HCT116 (cell line): Measurements from ENCODE around the gene PSAP. TPM values are rescaled to one million over a fixed set of nuclear protein-coding genes. Genes with fewer than 3 reads are reported as not detected.

Source experiments
- ATAC-seq: fragments of 200-7000 bp; cut with Tn5 transposase; 2 replicates; pipeline ENCODE4 v1.9.1; 2020; ENCODE audit warnings: mild to moderate bottlenecking, moderate library complexity
- BruUV-seq: library from RNA; stranded (reverse); fragments of 400-500 nt; replicated peaks from 2 replicates; lab custom pipeline; 2021; lab: Mats Ljungman, UMichigan
- CTCF ChIA-PET: fragments of 300-600 bp; sonication (Branson Sonifier 250); formaldehyde crosslinking; loops from one replicate; lab custom pipeline; 2021; ENCODE audit warnings: antibody characterized with exemption; lab: Charles Lee
- POLR2A ChIA-PET: fragments of 300-600, 350-600 bp; sonication (Branson Sonifier 250); formaldehyde crosslinking; loops from one replicate; lab custom pipeline; 2021; ENCODE audit warnings: antibody characterized with exemption; lab: Charles Lee
- RAD21 ChIA-PET, 2 experiments: fragments of 300-600 bp; sonication (Branson Sonifier 250); formaldehyde crosslinking; loops; one replicate each; lab custom pipeline; 2023; ENCODE audit warnings: low total read pairs in 2 of 2; ENCODE audit not compliant: uncharacterized antibody in 2 of 2, unreplicated experiment in 2 of 2, low non-redundant PET in 1 of 2; lab: Charles Lee
- DNase-seq: peaks from one replicate; pipeline ENCODE4 v3.0.0-alpha.2; 2010; ENCODE audit warnings: low read depth, low spot score
- H2AFZ ChIP-seq: fragments of 200-600 bp; shearing (Covaris generic), sonication (generic); 2 replicates; pipeline ENCODE4 v1.6.1; 2017; ENCODE audit warnings: low read depth, mixed run types, mixed read lengths, antibody characterized with exemption, low read length; ENCODE audit not compliant: poor library complexity, severe bottlenecking
- H3K27ac ChIP-seq: 2 replicates; pipeline ENCODE4 v1.5.1; 2012; ENCODE audit warnings: low read depth, low read length
- H3K27me3 ChIP-seq: fragments of 200-600 bp; sonication (generic); 2 replicates; pipeline ENCODE4 v1.6.1; 2016; ENCODE audit warnings: mixed run types, low read length, mixed read lengths; ENCODE audit not compliant: insufficient read depth
- H3K36me3 ChIP-seq, 2 experiments: fragments of 200-500 bp in 1 of 2; fragments of 200-600 bp in 1 of 2; sonication (Bioruptor generic) in 1 of 2; sonication (generic) in 1 of 2; 2 replicates each; pipeline versions ENCODE4 v1.5.1 to v1.6.1; 2014 to 2016; ENCODE audit warnings: low read length in 2 of 2, inconsistent platforms in 1 of 2, mixed read lengths in 1 of 2, mixed run types in 1 of 2; ENCODE audit not compliant: insufficient read depth in 2 of 2, control insufficient read depth in 1 of 2
- H3K4me1 ChIP-seq, 2 experiments: fragments of 200-600 bp in 1 of 2; sonication (generic) in 1 of 2; 2 replicates each; pipeline versions ENCODE4 v1.5.1 to v1.6.1; 2012 to 2017; ENCODE audit warnings: low read length in 2 of 2, inconsistent platforms in 1 of 2, mild to moderate bottlenecking in 1 of 2, mixed read lengths in 1 of 2, mixed run types in 1 of 2, moderate library complexity in 1 of 2; ENCODE audit not compliant: insufficient read depth in 2 of 2, control insufficient read depth in 1 of 2
- H3K4me2 ChIP-seq: fragments of 200-600 bp; sonication (generic); 2 replicates; pipeline ENCODE4 v1.6.1; 2017; ENCODE audit warnings: mixed run types, low read length, mixed read lengths
- H3K4me3 ChIP-seq, 2 experiments: fragments of 200-600 bp in 1 of 2; sonication (generic) in 1 of 2; replicated peaks in 1 of 2; 2 replicates each; pipeline ENCODE4 v1.5.1; 2011 to 2016; ENCODE audit warnings: low read length in 2 of 2, control low read depth in 1 of 2, low read depth in 1 of 2, mild to moderate bottlenecking in 1 of 2, mixed read lengths in 1 of 2, mixed run types in 1 of 2
- H3K79me2 ChIP-seq: fragments of 200-600 bp; sonication (generic); 2 replicates; pipeline ENCODE4 v1.6.1; 2017; ENCODE audit warnings: mild to moderate bottlenecking, mixed run types, low read length, moderate library complexity, mixed read lengths; ENCODE audit not compliant: insufficient read depth
- H3K9ac ChIP-seq: fragments of 200-600 bp; sonication (generic); 2 replicates; pipeline ENCODE4 v1.6.1; 2016; ENCODE audit warnings: low read length, mixed read lengths
- H3K9me2 ChIP-seq: fragments of 200-600 bp; sonication (generic), shearing (Covaris generic); 2 replicates; pipeline ENCODE4 v1.6.1; 2017; ENCODE audit warnings: mixed run types, mild to moderate bottlenecking, moderate library complexity; ENCODE audit not compliant: insufficient read depth
- H3K9me3 ChIP-seq, 2 experiments: fragments of 200-500 bp in 1 of 2; fragments of 200-600 bp in 1 of 2; sonication (Bioruptor generic) in 1 of 2; sonication (generic) in 1 of 2; 2 replicates each; pipeline ENCODE4 v1.6.1; 2014 to 2017; ENCODE audit warnings: low read length in 2 of 2, mixed read lengths in 2 of 2, inconsistent platforms in 1 of 2, low read depth in 1 of 2, mild to moderate bottlenecking in 1 of 2, mixed run types in 1 of 2, moderate library complexity in 1 of 2; ENCODE audit not compliant: control insufficient read depth in 1 of 2, insufficient read depth in 1 of 2
- H4K20me1 ChIP-seq: fragments of 200-600 bp; sonication (generic), shearing (Covaris generic); 2 replicates; pipeline ENCODE4 v1.6.1; 2017; ENCODE audit warnings: mixed run types, mild to moderate bottlenecking, moderate library complexity; ENCODE audit not compliant: insufficient read depth
- CBX3 ChIP-seq: IDR thresholded peaks from 2 replicates; pipeline ENCODE4 v1.6.1; 2012; ENCODE audit warnings: low read depth
- CEBPB ChIP-seq: IDR thresholded peaks from 2 replicates; pipeline ENCODE4 v1.6.1; 2012; ENCODE audit warnings: low read depth
- EGR1 ChIP-seq: IDR thresholded peaks from 2 replicates; pipeline ENCODE4 v1.6.1; 2012; ENCODE audit warnings: low read depth
- EZH2 ChIP-seq: fragments of 200-600 bp; sonication (generic); IDR thresholded peaks from 2 replicates; pipeline ENCODE4 v1.6.1; 2017; ENCODE audit warnings: antibody characterized with exemption, mixed run types
- EZH2phosphoT487 ChIP-seq: fragments of 200-600 bp; IDR thresholded peaks from 2 replicates; pipeline ENCODE4 v1.6.1; 2018; ENCODE audit warnings: antibody characterized with exemption, borderline replicate concordance
- FOSL1 ChIP-seq: IDR thresholded peaks from 2 replicates; pipeline ENCODE4 v1.6.1; 2012; ENCODE audit warnings: low read depth
- JUND ChIP-seq: IDR thresholded peaks from 2 replicates; pipeline ENCODE4 v1.6.1; 2012
- POLR2A ChIP-seq: IDR thresholded peaks from 2 replicates; pipeline ENCODE4 v1.7.0; 2011; ENCODE audit warnings: borderline replicate concordance; ENCODE audit not compliant: insufficient read depth, insufficient read length; ENCODE audit errors: extremely low read depth
- POLR2AphosphoS5 ChIP-seq: IDR thresholded peaks from 2 replicates; pipeline ENCODE4 v1.6.1; 2011; ENCODE audit warnings: mild to moderate bottlenecking, low read depth, low read length, moderate library complexity
- SIN3A ChIP-seq: IDR thresholded peaks from 2 replicates; pipeline ENCODE4 v1.6.1; 2012; ENCODE audit warnings: low read depth
- SP1 ChIP-seq: IDR thresholded peaks from 2 replicates; pipeline ENCODE4 v1.6.1; 2012; ENCODE audit warnings: low read depth
- TCF7L2 ChIP-seq: IDR thresholded peaks from 2 replicates; pipeline ENCODE4 v1.7.0; 2011; ENCODE audit warnings: borderline replicate concordance, inconsistent platforms; ENCODE audit not compliant: insufficient read depth, insufficient read length; ENCODE audit errors: extremely low read depth
- YY1 ChIP-seq: IDR thresholded peaks from 2 replicates; pipeline ENCODE4 v1.6.1; 2011; ENCODE audit warnings: low read length, low read depth, moderate library complexity, mild to moderate bottlenecking; ENCODE audit not compliant: insufficient replicate concordance; ENCODE audit errors: extremely low read depth
- ZNF274 ChIP-seq: fragments of 200-500 bp; sonication (Bioruptor generic); IDR thresholded peaks from 2 replicates; pipeline ENCODE4 v1.6.1; 2014; ENCODE audit warnings: mild to moderate bottlenecking, low read depth, low read length, inconsistent platforms
- intact Hi-C: fragments of 100-400 bp; cut with micrococcal nuclease; formaldehyde crosslinking; loops from 2 replicates; pipeline ENCODE4 v1.10.0; 2022
- total RNA-seq: library from RNA; stranded (reverse); gene quantifications from one replicate; pipeline ENCODE4 v1.2.1, GENCODE V29; 2021; ENCODE audit not compliant: unreplicated experiment
- TF ChIP-seq, protein P1 (sequence below): IDR thresholded peaks from 2 replicates; pipeline ENCODE4 v1.6.1; 2012; ENCODE audit warnings: low read depth
- TF ChIP-seq, protein P2 (sequence below), 3 experiments: fragments of 200-600 bp in 1 of 3; sonication (generic) in 1 of 3; IDR thresholded peaks in 2 of 3; conservative IDR thresholded peaks in 1 of 3; 2 replicates each; pipeline ENCODE4 v1.5.1; 2012 to 2017; ENCODE audit warnings: low read depth in 2 of 3, low read length in 2 of 3, antibody characterized with exemption in 1 of 3, borderline replicate concordance in 1 of 3, control low read depth in 1 of 3, mild to moderate bottlenecking in 1 of 3, mixed read lengths in 1 of 3, mixed run types in 1 of 3, moderate library complexity in 1 of 3; ENCODE audit not compliant: insufficient read depth in 1 of 3
- TF ChIP-seq, protein P3 (sequence below): IDR thresholded peaks from 2 replicates; pipeline ENCODE4 v1.6.1; 2012
- TF ChIP-seq, protein P4 (sequence below): IDR thresholded peaks from 2 replicates; pipeline ENCODE4 v1.6.1; 2012

PSAP gene
- total RNA-seq, 1 experiment from 2014 or later, result 444 TPM

DNA sequence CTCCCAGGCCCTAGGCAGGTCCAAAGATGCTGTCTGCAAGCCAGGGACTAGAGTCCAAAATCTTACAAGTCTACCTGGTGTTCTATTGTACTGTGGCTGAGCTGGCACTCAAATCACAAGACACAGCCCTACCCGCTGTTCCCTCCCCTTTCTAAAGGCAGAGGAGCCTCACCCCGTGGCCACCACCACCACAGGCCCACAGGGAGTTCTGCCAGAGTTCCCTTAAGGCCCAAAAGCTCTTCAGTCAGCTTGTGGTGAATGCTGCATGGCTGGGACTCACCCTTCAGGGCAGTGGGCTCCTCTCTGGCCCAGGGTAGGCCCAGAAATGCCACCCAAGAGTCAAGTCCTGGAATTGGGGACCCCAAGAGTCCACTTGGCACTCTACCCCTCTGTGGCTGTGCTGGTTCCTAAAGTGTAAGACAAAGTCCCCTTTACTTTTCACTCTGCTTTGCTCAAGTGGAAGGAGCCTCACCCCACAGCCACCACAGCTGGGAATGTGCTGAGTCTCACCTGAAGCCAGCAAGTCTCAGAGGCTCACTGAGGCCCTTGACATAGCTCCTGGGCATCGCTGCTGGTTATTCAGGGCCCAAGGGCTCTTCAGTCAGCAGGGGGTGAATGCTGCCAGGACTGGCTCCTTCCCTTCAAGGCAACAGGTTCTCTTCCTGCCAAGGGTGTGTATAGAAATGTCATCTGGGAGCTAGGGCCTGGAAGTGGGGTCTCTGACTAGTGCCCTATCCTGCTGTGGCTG, 48.8 kb upstream of the PSAP start:
- no peak for DNase-seq
- Histone ChIP-seq H3K9me3 (no peaks in the 10 kb centered on the region), H3K27ac (no peak overlapping the region), H3K36me3 (no peaks in the 10 kb centered on the region), H4K20me1 (no peaks in the 10 kb centered on the region), H3K4me3 (no peak overlapping the region), H3K9me2 (no peaks in the 10 kb centered on the region), H2AFZ (no peak overlapping the region)
- ChIA-PET CTCF (interaction anchor here (1.1 to 2.2 kb wide), 2 partner anchors 16 to 149 kb away, joined by 3 to 9 read pairs; no protein-coding TSS in a partner anchor), RAD21 (no interaction called here), POLR2A (no interaction called here)
- intact Hi-C loops, result loop anchor here (5.0 kb wide), 1 partner anchor 518 kb away; no protein-coding TSS in a partner anchor
- TF ChIP-seq SP1 (no peak), FOSL1 (no peak), EZH2phosphoT487 (no peak), EZH2 (no peak), POLR2A (no peak), CBX3 (no peak), YY1 (no peak), EGR1 (no peak), SIN3A (no peak), POLR2AphosphoS5 (no peak), TCF7L2 (no peak), ZNF274 (no peak), JUND (no peak), CEBPB (no peak)
- TF ChIP-seq, protein P1, sequence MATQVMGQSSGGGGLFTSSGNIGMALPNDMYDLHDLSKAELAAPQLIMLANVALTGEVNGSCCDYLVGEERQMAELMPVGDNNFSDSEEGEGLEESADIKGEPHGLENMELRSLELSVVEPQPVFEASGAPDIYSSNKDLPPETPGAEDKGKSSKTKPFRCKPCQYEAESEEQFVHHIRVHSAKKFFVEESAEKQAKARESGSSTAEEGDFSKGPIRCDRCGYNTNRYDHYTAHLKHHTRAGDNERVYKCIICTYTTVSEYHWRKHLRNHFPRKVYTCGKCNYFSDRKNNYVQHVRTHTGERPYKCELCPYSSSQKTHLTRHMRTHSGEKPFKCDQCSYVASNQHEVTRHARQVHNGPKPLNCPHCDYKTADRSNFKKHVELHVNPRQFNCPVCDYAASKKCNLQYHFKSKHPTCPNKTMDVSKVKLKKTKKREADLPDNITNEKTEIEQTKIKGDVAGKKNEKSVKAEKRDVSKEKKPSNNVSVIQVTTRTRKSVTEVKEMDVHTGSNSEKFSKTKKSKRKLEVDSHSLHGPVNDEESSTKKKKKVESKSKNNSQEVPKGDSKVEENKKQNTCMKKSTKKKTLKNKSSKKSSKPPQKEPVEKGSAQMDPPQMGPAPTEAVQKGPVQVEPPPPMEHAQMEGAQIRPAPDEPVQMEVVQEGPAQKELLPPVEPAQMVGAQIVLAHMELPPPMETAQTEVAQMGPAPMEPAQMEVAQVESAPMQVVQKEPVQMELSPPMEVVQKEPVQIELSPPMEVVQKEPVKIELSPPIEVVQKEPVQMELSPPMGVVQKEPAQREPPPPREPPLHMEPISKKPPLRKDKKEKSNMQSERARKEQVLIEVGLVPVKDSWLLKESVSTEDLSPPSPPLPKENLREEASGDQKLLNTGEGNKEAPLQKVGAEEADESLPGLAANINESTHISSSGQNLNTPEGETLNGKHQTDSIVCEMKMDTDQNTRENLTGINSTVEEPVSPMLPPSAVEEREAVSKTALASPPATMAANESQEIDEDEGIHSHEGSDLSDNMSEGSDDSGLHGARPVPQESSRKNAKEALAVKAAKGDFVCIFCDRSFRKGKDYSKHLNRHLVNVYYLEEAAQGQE, result no peak
- TF ChIP-seq, protein P2, sequence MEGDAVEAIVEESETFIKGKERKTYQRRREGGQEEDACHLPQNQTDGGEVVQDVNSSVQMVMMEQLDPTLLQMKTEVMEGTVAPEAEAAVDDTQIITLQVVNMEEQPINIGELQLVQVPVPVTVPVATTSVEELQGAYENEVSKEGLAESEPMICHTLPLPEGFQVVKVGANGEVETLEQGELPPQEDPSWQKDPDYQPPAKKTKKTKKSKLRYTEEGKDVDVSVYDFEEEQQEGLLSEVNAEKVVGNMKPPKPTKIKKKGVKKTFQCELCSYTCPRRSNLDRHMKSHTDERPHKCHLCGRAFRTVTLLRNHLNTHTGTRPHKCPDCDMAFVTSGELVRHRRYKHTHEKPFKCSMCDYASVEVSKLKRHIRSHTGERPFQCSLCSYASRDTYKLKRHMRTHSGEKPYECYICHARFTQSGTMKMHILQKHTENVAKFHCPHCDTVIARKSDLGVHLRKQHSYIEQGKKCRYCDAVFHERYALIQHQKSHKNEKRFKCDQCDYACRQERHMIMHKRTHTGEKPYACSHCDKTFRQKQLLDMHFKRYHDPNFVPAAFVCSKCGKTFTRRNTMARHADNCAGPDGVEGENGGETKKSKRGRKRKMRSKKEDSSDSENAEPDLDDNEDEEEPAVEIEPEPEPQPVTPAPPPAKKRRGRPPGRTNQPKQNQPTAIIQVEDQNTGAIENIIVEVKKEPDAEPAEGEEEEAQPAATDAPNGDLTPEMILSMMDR (IDR thresholded peaks at IDR 0.05 in 2 of 3, conservative IDR thresholded peaks at IDR 0.05 in 1 of 3; ENCODE audit: borderline replicate concordance in 1 of 3, insufficient read depth in 1 of 3, low read depth in 2 of 3, low read length in 2 of 3), result no peak
- TF ChIP-seq, protein P3, sequence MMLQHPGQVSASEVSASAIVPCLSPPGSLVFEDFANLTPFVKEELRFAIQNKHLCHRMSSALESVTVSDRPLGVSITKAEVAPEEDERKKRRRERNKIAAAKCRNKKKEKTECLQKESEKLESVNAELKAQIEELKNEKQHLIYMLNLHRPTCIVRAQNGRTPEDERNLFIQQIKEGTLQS, result no peak
- TF ChIP-seq, protein P4, sequence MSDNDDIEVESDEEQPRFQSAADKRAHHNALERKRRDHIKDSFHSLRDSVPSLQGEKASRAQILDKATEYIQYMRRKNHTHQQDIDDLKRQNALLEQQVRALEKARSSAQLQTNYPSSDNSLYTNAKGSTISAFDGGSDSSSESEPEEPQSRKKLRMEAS, result no peak
- TF ChIP-seq, all 23 proteins: peak for 0
- Histone ChIP-seq H3K79me2 (no peaks in the 10 kb centered on the region), H3K4me2 (no peak overlapping the region), H3K9ac (no peak overlapping the region), H3K4me1 (no peaks in the 10 kb centered on the region), H3K27me3 (no peaks in the 10 kb centered on the region)
- no peak for ATAC-seq
- no TSS peak for BruUV-seq
